GM19043 (cell line): ENCODE measurements around the gene PRSS56.

Experiments used
- ATAC-seq: cut with Tn5 transposase; IDR thresholded peaks from one replicate; pipeline ENCODE4 v1.9.1; 2021; ENCODE audit warnings: low read depth; ENCODE audit not compliant: unreplicated experiment

The PRSS56 gene

DNA sequence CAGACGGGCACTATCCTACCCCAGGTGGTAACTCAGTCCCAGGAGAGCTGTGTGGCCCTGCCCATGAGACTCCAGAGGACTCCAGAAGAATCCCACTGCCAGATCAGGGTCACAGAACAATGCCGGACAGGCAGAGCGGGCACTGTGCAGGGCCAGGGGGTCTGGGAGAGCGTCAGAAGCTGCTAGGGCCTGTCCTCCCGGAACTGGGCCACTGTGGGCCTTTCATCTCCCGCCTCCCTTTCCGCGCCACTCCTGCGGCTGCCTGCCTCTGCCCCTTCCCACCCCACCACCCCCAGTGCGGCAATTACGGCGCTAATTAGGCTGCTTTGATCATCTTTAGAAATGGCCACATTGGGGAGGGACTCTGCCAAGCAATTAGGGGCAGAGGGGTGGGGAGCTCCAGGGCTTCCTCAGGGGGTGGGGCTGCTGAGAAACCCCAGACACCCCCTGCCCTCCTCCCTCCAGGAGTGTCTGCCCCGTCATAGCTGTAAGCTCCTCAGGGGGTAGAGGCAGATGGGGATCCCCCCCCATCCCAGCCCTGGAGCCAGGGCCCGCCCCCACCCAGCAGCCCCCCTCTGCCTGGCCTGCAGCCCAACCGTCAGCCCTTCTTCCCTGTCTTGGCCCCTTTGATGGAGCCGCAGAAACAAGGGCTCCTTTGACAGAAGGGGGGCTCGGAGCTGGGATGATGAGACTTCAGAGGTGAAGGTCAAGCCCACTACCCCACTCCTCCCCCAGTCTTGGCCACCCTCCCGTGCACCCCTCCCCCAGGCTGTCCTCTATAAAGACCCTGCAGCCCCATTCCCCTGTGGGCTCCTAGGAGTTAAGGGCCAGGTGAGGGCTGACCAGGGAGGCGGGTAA is at the start of gene PRSS56:
TSS of gene PRSS56 (plus strand) at position 808 of the 858 bp plus-strand sequence. CDS start 211 bp downstream, outside the sequence.
- no peak for ATAC-seq

DNA sequence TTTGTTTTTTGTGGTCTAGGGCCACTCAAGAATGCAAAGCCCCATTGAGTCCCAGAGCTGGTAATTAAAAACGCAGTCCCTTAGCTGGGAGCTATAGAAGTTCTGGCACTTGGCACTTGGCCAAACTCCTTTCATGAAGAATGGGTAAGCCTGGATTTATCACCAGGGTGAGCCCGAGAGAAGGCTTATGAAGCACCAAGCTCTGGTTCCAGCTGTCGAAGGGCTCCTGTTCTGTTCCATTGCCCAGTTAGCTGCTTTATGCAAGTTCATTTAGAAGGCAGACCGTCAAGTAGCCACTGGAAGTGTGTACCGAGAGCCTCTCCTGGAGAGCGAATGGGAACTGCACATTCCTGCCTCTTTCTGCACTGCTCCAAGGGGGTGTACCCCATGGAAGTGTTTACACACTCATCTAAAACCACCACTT is 46.7 kb upstream of the PRSS56 start:
- ATAC-seq, result no peak

DNA sequence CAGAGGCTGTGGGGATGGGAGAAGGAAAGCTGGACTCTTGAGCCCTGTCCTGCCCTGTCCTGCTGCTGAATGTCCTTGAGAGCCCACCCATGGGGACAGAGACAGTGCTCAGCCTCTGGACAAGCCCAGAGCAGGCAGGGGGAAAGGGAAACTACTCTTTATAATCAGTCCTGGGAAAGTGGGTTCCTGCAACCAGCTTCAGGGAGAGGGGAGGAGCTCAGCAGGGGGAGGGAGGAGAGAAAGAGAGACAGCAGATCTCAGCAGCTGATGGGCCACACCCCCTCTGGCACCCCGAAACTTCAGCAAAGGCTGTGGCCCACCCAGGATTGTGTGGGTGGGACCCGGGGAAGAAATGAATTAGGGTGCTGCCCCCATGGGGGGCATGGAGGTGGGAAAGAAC is 44.1 kb upstream of the PRSS56 start:
- ATAC-seq, result no peak

DNA sequence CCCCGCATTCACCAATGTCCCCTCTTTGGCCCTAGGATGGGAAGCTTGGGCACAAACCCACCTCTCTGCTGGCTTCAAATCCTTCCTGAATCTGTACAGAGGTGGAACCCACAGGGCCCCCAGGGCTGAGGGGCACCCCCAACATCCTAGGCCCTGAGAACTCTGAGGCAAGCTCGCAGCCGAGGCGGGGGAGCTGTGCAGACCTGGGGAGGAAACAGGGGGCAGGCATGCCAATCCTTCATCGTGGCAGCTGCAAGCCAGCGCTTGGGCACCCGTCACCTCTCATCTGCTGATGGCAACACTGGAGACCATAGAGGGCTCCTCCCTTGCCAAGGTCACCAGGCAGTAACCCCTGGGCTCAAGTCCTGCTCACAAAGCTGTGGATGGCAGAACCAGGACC is 43.4 kb upstream of the PRSS56 start:
- ATAC-seq, result no peak

DNA sequence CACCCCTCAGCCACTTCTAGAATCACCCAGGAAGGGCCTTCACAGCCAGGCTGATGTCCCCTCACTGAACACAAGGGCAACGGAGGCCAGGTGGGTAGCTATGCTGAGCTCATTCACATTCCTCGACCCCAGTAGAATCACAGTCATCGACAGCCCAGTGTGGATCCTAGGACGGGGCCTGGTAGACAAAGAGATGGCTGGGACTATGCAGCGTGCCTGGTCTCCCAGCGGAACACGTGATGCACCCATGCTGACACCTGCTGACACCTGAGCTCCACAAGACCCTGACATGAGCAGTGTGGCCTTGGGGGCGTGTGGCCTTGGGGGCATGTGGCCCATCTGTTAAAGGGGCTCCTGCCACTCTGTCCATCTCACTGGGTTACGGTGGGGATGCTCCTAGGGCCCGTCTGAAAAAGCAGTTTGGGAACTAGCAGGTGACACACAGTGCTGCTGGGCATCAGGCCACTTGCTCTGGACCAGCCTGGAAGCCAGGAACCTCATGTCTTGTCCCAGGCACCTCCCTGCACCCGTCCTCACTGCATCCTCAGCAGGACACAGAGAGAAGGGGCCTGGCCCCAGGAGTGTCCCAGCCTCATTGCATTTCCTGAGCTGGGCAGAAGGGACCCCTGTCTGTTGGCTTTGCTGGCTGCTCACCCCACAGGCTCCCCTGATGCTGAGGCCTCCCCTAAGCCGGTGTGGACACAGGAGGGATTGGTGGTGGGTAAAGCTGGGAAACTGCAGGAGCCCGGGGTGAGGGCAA is 42.3 kb upstream of the PRSS56 start:
- no peak for ATAC-seq

DNA sequence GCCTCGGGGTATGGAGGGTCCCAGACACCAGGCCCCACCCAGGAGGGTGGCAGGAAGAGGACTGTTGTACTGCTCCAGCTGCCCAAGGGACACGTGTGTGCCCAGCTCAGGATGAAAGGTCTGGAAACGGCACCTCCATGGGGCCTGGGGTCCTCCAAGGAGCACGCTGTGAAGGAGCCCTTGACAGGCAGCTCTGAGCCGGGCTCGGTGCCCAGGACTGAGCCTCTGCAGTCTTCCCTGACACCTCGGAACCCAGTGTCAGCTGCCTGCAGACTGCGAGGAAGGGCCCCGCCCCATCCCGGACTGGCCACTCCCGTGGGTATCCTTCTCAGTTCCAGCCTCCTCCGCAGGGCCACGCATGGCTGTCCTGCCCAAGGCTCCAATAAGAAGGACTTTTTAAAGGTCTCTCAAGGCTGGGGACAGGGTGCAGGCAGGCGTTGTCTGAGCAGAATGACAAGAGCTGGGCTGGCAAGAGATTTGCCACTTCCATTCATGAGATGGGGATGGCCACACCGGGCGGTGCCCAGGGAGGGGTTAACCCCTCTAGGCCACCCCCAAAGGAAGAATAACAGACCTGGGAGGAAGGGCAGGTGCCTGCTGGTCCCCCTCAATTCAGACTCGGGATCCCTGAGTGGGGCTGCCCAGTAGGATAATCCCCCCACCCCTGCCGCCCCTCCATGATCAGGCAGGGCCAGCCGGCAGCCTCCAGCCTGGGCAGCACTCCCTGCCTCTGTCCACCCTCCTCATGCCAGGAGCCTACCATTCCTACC is 41.4 kb upstream of the PRSS56 start:
- no peak for ATAC-seq

DNA sequence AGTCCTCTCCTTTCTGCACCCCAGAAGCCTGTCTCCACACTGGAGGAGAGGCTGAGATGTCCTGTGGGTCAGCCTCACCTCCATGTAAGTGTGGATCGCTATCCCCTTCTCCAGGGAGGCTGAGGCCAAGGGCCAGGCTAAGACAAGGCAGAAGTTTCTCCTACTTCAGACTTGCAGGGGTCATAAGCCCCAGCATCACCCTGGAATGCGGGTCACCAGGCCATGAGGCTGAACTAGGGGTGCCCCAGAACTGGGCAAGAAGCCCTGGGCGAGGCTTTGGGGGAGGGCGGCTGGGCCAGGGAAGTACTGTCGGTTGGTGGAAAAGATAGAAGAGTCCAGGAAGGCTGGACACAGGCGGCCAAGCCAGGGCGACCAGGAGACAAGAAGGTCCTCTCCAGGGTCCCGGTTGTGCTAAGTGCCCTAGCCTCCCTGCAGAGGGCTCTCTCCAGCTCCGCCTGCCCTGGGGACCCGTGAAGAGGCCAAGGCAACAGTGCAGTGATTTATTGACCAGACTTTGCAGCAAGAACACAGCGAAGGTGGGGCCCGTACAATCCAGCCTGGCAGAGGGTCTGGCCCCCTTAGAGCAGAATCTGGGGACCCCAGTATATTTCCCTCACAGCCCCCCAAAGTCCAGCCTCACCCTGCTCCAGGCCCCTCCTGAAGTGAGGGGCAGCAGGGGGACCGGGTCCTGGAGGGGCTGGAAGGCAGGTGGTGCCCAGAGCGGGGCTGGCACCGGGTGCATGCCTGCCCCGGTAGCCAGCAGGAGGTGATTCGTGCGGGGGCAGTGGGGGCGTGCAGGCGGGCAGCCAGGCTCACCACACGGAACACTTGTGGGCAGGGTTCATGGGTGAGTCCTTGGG is 40.6 kb upstream of the PRSS56 start:
- no peak for ATAC-seq

DNA sequence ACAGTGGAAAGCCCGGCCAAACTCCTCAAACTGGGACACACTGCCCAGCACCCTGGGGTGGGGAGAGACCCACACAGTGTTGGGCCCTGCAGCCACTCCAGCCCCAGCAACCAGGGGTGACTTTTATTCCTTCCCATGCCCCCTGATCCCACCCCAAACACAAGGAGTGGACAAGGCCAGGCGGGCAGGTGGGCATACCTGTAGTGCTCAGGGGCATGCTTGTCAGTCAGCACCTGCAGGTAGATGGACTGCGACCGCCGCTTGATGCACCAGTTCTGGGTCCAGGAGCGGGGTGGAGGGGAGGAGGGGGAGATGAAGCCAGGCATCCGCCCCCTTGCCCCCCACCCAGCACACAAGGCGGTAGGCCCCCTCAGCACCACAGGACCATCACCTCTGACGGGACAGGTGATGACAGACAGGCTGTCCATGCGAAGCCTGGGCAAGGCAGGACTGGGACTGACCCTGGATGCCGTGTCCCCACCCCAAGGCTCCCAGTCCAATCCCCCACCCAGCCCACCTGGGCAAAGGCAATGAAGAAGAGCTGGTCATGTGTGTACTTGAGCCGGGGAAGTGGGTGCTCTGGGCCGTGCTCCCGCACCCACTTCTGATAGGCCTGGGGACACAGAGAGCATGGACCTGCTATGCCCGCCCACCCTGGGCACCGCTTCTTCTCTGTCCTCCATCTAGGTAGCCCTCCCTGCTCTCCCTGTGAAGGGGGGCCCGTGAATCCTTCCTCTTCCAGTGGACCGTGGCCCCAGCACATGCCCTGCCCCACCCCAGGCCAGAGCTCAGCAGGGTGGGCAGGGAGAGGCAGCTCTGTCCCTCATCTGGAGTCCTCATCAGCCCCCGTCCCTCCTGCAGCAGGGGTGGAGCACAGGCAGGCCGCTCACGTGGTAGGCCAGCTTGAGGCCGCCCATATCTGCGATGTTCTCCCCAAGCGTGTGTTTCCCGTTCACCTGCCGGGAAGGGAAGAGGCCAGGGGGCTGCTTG is 39.7 kb upstream of the PRSS56 start:
- ATAC-seq, result no peak

DNA sequence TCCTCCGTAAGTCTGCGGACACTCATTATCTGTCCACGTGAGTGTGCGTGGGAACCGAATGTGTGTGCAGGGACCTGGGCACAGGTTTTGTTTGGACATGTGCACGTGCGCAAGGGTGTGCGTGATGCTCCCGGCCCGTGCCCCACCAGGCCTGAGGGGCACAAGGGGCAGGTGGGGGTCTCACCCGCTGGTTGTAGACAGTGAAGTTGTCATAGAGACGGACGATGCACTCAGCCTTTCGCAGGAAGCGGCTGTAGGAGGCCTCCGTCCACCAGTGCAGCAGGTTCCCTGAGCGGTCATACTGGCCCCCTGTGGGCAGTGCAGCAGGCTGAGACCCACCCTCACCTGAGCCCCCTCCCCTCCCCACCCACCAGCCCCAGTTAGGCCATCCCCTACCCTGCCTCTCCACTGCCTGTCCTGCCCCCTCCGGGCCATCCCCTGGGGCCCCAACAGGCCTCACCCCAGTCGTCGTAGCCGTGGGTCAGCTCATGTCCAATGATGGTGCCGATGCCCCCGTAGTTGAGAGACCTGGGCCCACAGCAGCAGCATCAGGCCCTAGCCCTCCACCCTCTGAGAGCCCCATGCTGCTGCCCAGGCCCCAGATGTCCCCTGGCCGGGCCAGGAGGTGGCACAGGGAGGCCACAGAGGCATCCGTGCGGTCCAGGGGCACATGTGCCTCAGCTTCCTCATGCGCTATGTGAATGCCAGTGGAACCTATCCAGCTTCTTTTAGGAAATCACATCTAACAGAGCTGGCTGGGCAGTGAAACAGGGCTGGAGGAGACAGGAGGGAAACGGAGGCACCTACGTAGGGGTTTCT is 38.7 kb upstream of the PRSS56 start:
- no peak for ATAC-seq

DNA sequence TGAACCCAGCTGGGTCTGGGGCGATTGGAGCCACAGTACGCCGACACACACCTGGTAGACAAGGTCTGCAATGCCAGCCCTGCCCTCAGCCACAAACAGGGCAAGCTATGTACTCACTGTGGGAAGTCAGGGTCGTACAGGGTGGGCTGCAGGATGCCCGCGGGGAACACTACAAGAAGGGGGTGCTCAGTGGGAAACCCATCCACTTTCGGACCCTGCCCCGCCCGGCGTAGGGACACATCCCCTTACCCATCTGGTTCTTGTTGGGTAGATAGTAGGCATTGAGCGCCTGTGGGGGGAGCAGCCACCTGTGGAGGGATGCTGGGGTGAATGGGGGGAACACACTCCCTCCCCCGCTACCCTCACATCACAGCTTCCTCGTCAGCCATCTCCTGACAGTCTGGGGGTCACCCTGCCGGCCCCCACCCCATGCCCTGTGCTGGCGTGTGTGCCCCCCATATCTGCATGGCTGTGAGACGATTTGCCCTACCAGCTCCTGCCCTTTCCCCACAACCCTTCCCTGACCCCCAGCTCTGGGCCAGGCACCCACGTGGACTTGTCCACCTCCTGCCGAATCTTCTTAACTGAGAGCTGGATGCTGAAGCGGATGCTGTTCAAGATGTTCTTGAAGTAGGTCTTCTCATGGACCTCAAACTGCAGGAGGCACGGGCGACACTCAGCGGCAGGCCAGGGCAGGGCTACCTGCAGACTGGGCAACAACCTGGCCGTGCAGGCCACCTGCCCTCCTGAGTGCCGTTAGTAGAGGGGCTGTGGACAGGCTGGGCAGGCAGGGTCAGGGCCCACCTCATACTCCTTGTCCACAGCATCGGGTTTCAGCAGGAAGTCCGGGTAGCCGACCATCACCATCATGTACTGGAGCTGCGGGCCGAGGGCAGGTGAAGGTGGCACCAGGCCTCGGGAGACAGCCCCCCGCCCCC is 37.6 kb upstream of the PRSS56 start:
- no peak for ATAC-seq

DNA sequence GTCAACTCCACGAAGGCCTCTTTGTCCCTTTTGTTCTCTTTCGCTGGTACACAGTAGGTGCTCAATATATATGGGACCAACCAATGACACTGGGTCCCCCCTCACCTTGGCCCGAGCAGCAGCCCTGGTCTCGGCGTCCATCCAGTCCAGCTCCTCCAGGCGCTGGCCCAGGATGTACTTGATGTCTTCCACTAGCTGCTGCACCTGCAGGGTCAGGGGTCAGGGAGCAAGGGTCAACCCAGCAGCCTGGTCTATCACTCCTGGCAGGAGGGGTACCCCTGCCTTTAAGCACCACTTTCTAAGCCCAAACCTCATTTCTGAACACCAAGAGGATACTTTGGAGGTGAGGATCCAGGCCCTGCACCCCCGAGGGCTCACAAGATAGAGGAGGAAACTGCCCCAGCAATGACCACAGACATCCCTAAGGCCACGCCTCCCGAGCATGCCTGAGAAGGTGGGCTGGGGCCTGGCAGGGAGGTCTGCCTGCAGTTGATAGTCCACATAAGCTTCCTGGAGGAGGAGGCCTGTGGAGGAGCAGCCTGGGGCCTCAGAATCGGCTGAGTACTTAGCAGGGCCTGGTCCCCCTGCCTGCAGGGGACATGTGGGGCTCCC is 36.8 kb upstream of the PRSS56 start:
- ATAC-seq, result no peak

DNA sequence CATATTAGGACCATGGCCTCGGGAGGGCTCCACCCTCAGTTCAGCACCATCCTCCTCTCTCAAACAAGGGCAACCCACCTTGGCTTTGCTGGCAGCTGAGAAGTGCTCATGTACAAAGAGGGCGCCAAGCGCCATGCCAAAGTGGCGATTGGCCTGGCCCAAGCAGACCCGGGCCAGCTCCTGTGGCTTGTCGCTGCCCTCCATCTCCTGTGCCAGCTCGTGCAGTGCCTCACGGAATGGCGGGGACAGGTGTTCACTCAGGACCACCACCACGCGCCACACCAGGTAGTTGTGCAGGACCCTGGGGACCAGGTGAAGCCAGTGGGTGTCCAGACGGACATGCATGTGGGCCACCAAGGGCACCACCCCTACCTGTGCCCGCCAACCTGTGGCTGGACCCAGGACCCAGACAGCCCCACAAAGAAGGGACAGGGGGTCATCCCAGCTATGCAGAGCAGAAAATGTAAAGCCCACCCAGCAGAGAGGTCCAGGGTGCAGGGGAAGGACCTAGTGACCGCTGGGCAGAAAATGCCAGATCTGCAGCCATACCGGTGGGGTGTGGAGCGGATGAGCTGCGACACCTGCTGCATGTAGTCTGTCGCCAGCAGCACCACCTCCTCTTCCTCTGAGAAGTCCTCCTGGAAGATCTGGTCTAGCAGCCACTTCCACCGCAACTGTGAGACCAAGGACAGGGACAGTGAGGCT is 36.1 kb upstream of the PRSS56 start:
- no peak for ATAC-seq

DNA sequence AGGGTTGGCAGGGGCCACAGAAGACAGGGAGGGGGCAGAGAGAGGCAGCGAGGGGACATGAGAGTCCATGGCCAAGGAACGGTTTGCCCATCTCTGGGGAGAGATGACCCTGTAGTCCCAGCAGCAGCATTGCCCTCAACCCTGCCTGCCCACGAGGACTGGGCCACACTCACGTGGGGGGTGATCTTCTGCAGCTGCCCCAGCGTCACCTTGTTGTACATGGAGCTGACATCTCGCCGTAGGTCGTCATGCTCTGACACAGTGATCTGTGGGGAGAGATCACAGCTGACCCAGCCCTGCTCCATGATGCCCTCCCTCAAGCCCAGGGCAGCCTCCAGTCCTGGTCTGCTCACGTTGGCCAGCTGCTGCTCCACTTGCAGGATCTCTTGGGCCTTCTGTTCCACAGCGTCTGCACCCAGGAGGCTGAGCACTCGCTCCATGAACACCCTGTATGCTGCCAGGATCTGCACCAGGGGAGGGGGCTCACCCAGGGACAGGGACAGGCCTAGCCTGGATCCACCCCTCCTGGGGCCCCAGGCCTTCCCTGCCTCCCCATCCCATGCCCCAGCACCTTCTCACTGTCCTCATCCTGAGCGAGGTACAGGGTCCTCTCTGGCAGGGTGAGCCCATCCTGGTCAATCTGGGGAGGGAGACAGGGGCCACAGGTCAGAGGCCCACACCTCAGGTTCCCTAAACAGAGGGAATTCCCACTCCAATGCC is 35.4 kb upstream of the PRSS56 start:
- no peak for ATAC-seq

DNA sequence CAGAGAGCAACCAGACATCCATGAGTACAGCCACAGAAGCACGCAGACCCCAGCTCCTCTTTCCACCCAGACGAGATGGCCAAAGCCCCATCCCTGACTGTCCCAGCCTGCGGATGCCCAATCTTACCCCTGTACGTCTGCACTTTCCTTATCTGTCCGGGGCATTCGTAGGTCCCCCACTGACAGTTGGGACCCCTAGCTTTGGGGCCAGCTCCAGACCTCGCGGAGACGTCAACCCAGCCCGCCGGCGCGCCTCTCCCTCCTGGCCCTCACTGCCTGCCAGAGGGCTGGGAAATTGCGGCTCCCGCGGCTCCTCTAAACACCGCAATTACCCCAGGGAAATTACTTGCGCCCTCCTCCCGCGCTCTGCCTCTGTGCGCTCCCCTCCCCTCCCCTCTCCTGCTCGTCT is 34.8 kb upstream of the PRSS56 start:
- ATAC-seq, result no peak

DNA sequence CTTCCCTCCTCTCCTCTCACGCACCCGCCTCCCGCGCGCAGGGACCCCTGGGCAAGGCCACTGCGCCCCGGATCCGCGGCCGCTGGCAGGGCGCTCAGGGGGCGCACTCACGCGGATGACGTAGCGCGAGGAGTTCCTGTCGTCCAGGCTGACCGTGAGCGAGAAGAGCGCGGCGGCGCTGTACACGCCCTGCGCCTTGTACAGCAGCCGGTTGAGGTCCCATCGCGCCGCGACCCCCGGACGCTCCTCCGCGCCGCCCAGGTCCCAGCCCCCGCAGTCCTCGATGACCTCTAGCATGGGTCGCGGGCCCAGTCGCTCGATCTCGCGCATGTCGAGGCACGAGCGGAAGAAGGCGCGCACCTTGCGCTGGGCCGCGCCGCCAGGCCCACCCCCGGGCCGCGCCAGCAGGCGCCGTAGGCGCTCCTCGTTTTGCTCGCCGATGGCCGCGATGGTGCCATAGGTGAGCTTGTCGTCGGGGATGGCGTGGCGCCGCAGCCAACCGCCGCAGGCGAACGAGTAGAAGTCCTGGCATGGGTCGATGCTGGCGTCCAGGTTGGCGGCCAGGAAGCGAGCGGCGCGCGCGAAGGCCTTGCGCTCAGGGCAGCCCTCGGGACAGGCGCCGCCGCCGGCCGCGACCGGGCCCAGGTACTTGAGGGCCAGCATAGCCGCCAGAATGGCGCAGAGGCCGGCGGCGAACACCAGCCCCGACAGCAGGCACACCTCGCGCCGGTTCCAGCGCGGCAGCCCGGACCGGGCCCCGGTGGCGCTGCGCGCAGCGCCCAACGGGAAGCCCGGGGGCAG is 34.2 kb upstream of the PRSS56 start:
- no peak for ATAC-seq
